Sigmoid colon (tissue), 4 donors: ENCODE results near the gene AADACL4.

Source experiments
- EP300 ChIP-seq, 4 donors: sonication (generic); formaldehyde crosslinking; IDR thresholded peaks; one replicate each; pipeline ENCODE4 v1.6.1; 2017; ENCODE audit warnings: antibody characterized with exemption in 4 of 4
- POLR2A ChIP-seq, 2 donors: fragments of 450-650 bp; IDR thresholded peaks; one replicate each; pipeline ENCODE4 v1.6.1; 2016; ENCODE audit warnings: antibody characterized with exemption in 2 of 2, mild to moderate bottlenecking in 2 of 2, moderate library complexity in 2 of 2
- TF ChIP-seq, protein P1 (sequence below), 4 experiments: fragments of 450-650 bp in 3 of 4; fragments of 200-600 bp in 1 of 4; IDR thresholded peaks; one replicate each; pipeline ENCODE4 v1.5.1; 2016 to 2019; ENCODE audit warnings: antibody characterized with exemption in 4 of 4, mild to moderate bottlenecking in 3 of 4, moderate library complexity in 2 of 4

DNA sequence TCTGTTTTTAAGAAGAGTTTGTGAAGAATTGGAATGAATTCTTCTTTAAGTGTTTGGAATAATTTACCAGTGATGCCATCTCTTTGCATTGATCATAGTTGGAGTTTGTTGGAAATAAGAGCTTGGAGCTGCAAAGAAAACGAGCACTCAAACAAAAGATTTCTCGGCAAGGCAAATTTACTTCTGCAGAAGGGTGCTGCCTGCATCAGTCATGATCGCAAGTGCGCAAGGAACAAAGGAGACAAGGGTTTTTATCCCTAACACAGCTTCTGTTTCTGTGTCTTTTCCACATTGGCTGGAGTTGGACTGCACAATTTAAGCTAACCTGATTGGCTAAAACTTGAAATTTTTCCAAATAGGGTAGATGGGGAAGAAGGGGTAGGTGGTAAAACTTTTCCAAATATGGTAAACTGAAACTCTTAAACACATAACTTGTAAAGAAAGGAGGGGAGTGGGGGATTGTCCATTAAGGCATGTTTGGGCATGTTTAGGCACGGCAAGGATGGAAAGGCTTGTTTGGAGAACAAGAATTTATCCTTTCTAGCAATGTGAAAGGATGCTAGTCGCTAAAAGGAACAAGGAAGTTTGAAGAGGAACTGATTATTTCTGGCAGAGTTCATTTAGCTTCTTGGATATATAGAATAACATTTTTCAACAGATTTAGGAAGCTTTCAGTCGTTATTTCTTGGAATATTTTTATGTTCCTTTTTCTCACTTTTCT lies 3.5 kb upstream of the AADACL4 start:
- TF ChIP-seq, protein P1, sequence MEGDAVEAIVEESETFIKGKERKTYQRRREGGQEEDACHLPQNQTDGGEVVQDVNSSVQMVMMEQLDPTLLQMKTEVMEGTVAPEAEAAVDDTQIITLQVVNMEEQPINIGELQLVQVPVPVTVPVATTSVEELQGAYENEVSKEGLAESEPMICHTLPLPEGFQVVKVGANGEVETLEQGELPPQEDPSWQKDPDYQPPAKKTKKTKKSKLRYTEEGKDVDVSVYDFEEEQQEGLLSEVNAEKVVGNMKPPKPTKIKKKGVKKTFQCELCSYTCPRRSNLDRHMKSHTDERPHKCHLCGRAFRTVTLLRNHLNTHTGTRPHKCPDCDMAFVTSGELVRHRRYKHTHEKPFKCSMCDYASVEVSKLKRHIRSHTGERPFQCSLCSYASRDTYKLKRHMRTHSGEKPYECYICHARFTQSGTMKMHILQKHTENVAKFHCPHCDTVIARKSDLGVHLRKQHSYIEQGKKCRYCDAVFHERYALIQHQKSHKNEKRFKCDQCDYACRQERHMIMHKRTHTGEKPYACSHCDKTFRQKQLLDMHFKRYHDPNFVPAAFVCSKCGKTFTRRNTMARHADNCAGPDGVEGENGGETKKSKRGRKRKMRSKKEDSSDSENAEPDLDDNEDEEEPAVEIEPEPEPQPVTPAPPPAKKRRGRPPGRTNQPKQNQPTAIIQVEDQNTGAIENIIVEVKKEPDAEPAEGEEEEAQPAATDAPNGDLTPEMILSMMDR (IDR thresholded peaks at IDR 0.05): no peak
- no peak for TF ChIP-seq POLR2A (IDR thresholded peaks at IDR 0.05)
- TF ChIP-seq EP300 (IDR thresholded peaks at IDR 0.05): no peak
